Measurements from ENCODE around the gene LRRFIP1. TPM values are rescaled to one million over a fixed set of nuclear protein-coding genes. Genes with fewer than 3 reads are reported as not detected.
A peak's percentile ranks its signal among the peaks of the same experiment; 100 is the strongest.

LRRFIP1 gene
- total RNA-seq, 1 donor from 2014 or later = 91.5 TPM

- TF ChIP-seq CTCF (IDR thresholded peaks at IDR 0.05) = no peak
- no peaks in the 10 kb centered on the region for H3K9me3 Mint-ChIP-seq (ENCODE audit: low read depth)
- no peak for DNase-seq (ENCODE audit: low spot score)
- no peaks in the 10 kb centered on the region for H3K27me3 Mint-ChIP-seq (ENCODE audit: low read depth)
- H3K27ac Mint-ChIP-seq (ENCODE audit: unreplicated experiment) = no peak overlapping the region
- H3K4me3 Mint-ChIP-seq (ENCODE audit: unreplicated experiment) = no peak overlapping the region
- no peaks in the 10 kb centered on the region for H3K36me3 Mint-ChIP-seq (ENCODE audit: low read depth)
- peaks cover 36% of the 10 kb centered on the region for H3K4me1 Mint-ChIP-seq (ENCODE audit: low read depth)
These were observed 30.7 kb upstream of the LRRFIP1 start for GRCh38 chr2:237596520-237597195.

- Mint-ChIP-seq H3K9me3 (ENCODE audit: low read depth) (no peaks in the 10 kb centered on the region), H3K4me1 (ENCODE audit: low read depth) (peaks cover 34% of the 10 kb centered on the region), H3K36me3 (ENCODE audit: low read depth) (no peaks in the 10 kb centered on the region), H3K4me3 (ENCODE audit: unreplicated experiment) (no peak overlapping the region), H3K27me3 (ENCODE audit: low read depth) (no peaks in the 10 kb centered on the region), H3K27ac (ENCODE audit: unreplicated experiment) (no peak overlapping the region)
- TF ChIP-seq CTCF (IDR thresholded peaks at IDR 0.05) = no peak
- DNase-seq (ENCODE audit: low spot score) = no peak
These were observed 29.9 kb upstream of the LRRFIP1 start for GRCh38 chr2:237597196-237598145.

DNA sequence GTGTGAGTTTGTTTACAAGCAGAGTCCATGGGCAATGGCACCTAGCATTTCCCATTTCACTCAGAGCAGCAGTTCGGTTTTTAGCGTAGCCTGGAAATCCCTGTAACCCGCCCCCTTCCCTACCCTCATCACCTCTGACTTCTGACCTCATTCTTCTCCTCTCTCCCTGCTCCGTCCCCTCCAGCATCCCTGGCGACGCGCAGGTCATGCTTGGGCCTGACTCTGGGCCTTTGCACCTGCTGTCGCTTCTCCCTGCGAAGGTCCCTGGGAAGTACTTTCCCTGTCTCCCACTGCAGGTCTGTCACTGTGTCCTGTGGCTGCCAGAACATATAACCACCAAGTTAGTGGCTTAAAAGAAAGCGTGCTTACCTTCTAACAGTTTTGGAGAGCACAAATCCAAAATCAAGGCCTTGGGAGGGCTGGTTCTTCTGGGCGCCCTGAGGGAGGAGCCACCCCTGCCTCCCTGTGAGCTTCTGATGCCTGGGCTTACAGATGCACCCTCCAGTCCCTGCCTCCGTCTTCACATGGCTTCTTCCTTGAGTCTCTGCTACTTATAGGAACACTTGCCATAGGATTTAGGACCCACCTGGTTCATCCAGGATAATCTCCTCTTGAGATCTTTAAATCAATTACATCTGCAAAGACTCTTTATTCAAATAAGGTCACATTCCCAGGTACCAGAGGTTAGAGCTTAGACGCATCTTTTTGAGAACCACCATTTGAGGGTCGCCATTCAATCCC, 28.7 kb upstream of the LRRFIP1 start:
- H3K4me3 Mint-ChIP-seq (ENCODE audit: unreplicated experiment) = no peak overlapping the region
- DNase-seq (ENCODE audit: low spot score) = no peak
- no peaks in the 10 kb centered on the region for H3K27me3 Mint-ChIP-seq (ENCODE audit: low read depth)
- H3K4me1 Mint-ChIP-seq (ENCODE audit: low read depth) = peaks cover 39% of the 10 kb centered on the region
- no peak for TF ChIP-seq CTCF (IDR thresholded peaks at IDR 0.05)
- H3K27ac Mint-ChIP-seq (ENCODE audit: unreplicated experiment) = no peak overlapping the region
- H3K9me3 Mint-ChIP-seq (ENCODE audit: low read depth) = no peaks in the 10 kb centered on the region
- no peaks in the 10 kb centered on the region for H3K36me3 Mint-ChIP-seq (ENCODE audit: low read depth)

DNA sequence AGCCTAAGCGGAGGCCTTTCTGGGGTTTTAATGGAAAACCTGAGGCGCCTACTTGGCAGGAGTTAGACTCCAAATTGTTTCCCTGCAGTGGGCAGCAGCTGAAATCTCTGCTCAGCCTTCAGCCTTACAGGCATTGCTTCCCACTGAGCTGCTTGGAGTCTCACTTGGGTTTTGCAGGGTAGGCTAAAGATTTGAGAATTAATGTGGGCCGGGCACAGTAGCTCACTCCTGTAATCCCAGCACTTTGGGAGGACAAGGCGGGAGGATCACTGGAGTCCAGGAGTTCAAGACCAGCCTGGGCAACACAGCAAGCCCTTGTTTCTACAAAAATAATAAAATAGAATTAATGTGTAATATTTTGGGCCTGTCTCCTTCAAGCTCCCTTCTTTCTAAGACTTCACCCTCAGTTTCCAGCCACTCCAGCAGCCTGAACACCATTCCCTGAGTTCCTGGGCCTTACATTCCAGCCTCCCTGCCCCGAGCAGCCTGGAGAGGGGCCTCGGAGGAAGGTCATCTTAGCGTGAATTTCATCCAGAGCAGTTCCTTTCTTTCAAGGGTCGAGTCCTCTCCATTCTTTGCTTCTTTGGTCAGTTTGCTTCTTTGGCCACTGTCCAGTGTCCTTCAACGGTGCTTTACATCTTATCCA, 27.8 kb upstream of the LRRFIP1 start:
- DNase-seq (ENCODE audit: low spot score) = no peak
- Mint-ChIP-seq H3K4me3 (ENCODE audit: unreplicated experiment) (no peak overlapping the region), H3K27ac (ENCODE audit: unreplicated experiment) (peak overlapping the region; percentile 77), H3K36me3 (ENCODE audit: low read depth) (no peaks in the 10 kb centered on the region), H3K9me3 (ENCODE audit: low read depth) (no peaks in the 10 kb centered on the region), H3K4me1 (ENCODE audit: low read depth) (peaks cover 34% of the 10 kb centered on the region), H3K27me3 (ENCODE audit: low read depth) (no peaks in the 10 kb centered on the region)
- no peak for TF ChIP-seq CTCF (IDR thresholded peaks at IDR 0.05)
